ENCODE data around the gene SCGB1C2. TPM values are rescaled to one million over a fixed set of nuclear protein-coding genes. Genes with fewer than 3 reads are reported as not detected.

SCGB1C2 gene
- total and polyA plus RNA-seq, 2 donors from 2014 or later, result not detected

GRCh38 chr17:147796-148740 is 10.7 kb downstream of the SCGB1C2 start:
- no peaks in the 10 kb centered on the region for H3K36me3 ChIP-seq (ENCODE audit: control insufficient read depth in 2 of 3, insufficient read depth in 3 of 3, low read length in 3 of 3)
- DNase-seq, result peak in 1 of 5 donors; percentile 49
- intact Hi-C loops (cut with DNase I), result no loop called here

GRCh38 chr17:148757-149156 is 11.4 kb downstream of the SCGB1C2 start:
- Histone ChIP-seq H3K27me3 (ENCODE audit: control insufficient read depth, insufficient read depth, low read length) (no peaks in the 10 kb centered on the region), H3K4me1 (ENCODE audit: control insufficient read depth in 2 of 3, insufficient read depth in 2 of 3, low read depth in 1 of 3, low read length in 3 of 3) (no peaks in the 10 kb centered on the region), H3K9ac (ENCODE audit: low read length in 3 of 3) (no peak overlapping the region), H3K27ac (ENCODE audit: low read depth in 2 of 2, low read length in 2 of 2) (no peak overlapping the region), H3K36me3 (ENCODE audit: control insufficient read depth in 2 of 3, insufficient read depth in 3 of 3, low read length in 3 of 3) (no peaks in the 10 kb centered on the region), H3K9me3 (ENCODE audit: control insufficient read depth in 2 of 3, insufficient read depth in 1 of 3, low read length in 3 of 3) (no peaks in the 10 kb centered on the region), H3K4me3 (ENCODE audit: low read length in 3 of 3) (no peak overlapping the region)
- DNase-seq, result peak in 1 of 5 donors; percentile 24
- intact Hi-C loops (cut with DNase I), result no loop called here
- no peak for FAIRE-seq
- TF ChIP-seq, protein P1, sequence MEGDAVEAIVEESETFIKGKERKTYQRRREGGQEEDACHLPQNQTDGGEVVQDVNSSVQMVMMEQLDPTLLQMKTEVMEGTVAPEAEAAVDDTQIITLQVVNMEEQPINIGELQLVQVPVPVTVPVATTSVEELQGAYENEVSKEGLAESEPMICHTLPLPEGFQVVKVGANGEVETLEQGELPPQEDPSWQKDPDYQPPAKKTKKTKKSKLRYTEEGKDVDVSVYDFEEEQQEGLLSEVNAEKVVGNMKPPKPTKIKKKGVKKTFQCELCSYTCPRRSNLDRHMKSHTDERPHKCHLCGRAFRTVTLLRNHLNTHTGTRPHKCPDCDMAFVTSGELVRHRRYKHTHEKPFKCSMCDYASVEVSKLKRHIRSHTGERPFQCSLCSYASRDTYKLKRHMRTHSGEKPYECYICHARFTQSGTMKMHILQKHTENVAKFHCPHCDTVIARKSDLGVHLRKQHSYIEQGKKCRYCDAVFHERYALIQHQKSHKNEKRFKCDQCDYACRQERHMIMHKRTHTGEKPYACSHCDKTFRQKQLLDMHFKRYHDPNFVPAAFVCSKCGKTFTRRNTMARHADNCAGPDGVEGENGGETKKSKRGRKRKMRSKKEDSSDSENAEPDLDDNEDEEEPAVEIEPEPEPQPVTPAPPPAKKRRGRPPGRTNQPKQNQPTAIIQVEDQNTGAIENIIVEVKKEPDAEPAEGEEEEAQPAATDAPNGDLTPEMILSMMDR (IDR thresholded peaks at IDR 0.05; ENCODE audit: borderline replicate concordance, extremely low read depth, insufficient read depth), result no peak

More at GRCh38 chr17:147796-148740, 10.7 kb downstream of the SCGB1C2 start:
- Histone ChIP-seq H3K27me3 (ENCODE audit: control insufficient read depth, insufficient read depth, low read length) (no peaks in the 10 kb centered on the region), H3K4me1 (ENCODE audit: control insufficient read depth in 2 of 3, insufficient read depth in 2 of 3, low read depth in 1 of 3, low read length in 3 of 3) (peaks cover 0 to 2% (median 0%) of the 10 kb centered on the region in 3 donors), H3K9me3 (ENCODE audit: control insufficient read depth in 2 of 3, insufficient read depth in 1 of 3, low read length in 3 of 3) (no peaks in the 10 kb centered on the region), H3K4me3 (ENCODE audit: low read length in 3 of 3) (no peak overlapping the region), H3K9ac (ENCODE audit: low read length in 3 of 3) (no peak overlapping the region), H3K27ac (ENCODE audit: low read depth in 2 of 2, low read length in 2 of 2) (no peak overlapping the region)
- TF ChIP-seq, protein P1 (IDR thresholded peaks at IDR 0.05; ENCODE audit: borderline replicate concordance, extremely low read depth, insufficient read depth), result no peak
- no peak for FAIRE-seq

GRCh38 chr17:149231-149630 is 11.9 kb downstream of the SCGB1C2 start:
- no peaks in the 10 kb centered on the region for H3K4me1 ChIP-seq (ENCODE audit: control insufficient read depth in 2 of 3, insufficient read depth in 2 of 3, low read depth in 1 of 3, low read length in 3 of 3)
- H3K27ac ChIP-seq (ENCODE audit: low read depth in 2 of 2, low read length in 2 of 2), result no peak overlapping the region
- TF ChIP-seq, protein P1 (IDR thresholded peaks at IDR 0.05; ENCODE audit: borderline replicate concordance, extremely low read depth, insufficient read depth), result no peak
- FAIRE-seq (no peak), DNase-seq (no peak)
- no peaks in the 10 kb centered on the region for H3K36me3 ChIP-seq (ENCODE audit: control insufficient read depth in 2 of 3, insufficient read depth in 3 of 3, low read length in 3 of 3)
- no peak overlapping the region for H3K9ac ChIP-seq (ENCODE audit: low read length in 3 of 3)
- H3K9me3 ChIP-seq (ENCODE audit: control insufficient read depth in 2 of 3, insufficient read depth in 1 of 3, low read length in 3 of 3), result no peaks in the 10 kb centered on the region
- no peaks in the 10 kb centered on the region for H3K27me3 ChIP-seq (ENCODE audit: control insufficient read depth, insufficient read depth, low read length)
- no peak overlapping the region for H3K4me3 ChIP-seq (ENCODE audit: low read length in 3 of 3)
- intact Hi-C loops (cut with DNase I), result no loop called here
